Ascending aorta (tissue), 2 donors: ENCODE results near the gene GLOD5. TPM values are rescaled to one million over a fixed set of nuclear protein-coding genes. Genes with fewer than 3 reads are reported as not detected.
A peak's percentile ranks its signal among the peaks of the same experiment; 100 is the strongest.

Source experiments
- DNase-seq, 2 donors: peaks; one replicate each; pipeline ENCODE4 v3.0.0-alpha.2; 2019; ENCODE audit warnings: low spot score in 2 of 2
- H3K27ac ChIP-seq, 2 donors: fragments of 200-600 bp; sonication (generic); one replicate each; pipeline ENCODE4 v1.5.1; 2016 to 2017; ENCODE audit warnings: mild to moderate bottlenecking in 1 of 2
- H3K27me3 ChIP-seq: fragments of 200-600 bp; sonication (generic); one replicate; pipeline ENCODE4 v1.5.1; 2017
- H3K36me3 ChIP-seq, 2 donors: fragments of 200-600 bp; sonication (generic); one replicate each; pipeline ENCODE4 v1.5.1; 2016
- H3K4me1 ChIP-seq, 2 donors: fragments of 200-600 bp; sonication (generic); one replicate each; pipeline ENCODE4 v1.5.1; 2016 to 2017; ENCODE audit warnings: mild to moderate bottlenecking in 1 of 2
- H3K4me3 ChIP-seq, 2 donors: fragments of 200-600 bp; sonication (generic); one replicate each; pipeline ENCODE4 v1.5.1; 2016 to 2017; ENCODE audit warnings: mild to moderate bottlenecking in 1 of 2
- H3K9me3 ChIP-seq, 2 donors: fragments of 200-600 bp; sonication (generic); one replicate each; pipeline ENCODE4 v1.5.1; 2016
- intact Hi-C: fragments of 100-400 bp; cut with DNase I; formaldehyde crosslinking; loops from one replicate; pipeline ENCODE4 v1.15.1; 2023
- total RNA-seq: library from RNA; depleted of rRNA; stranded (reverse); fragments of >200 nt; gene quantifications from one replicate; pipeline ENCODE4 v1.1.0, GENCODE V29; 2016
- TF ChIP-seq, protein P1 (sequence below), 3 experiments: fragments of 200-600 bp in 2 of 3; fragments of 450-650 bp in 1 of 3; sonication (generic) in 2 of 3; IDR thresholded peaks; one replicate each; pipeline ENCODE4 v1.5.1; 2016 to 2019; ENCODE audit warnings: antibody characterized with exemption in 3 of 3, mild to moderate bottlenecking in 1 of 3, moderate library complexity in 1 of 3

Gene GLOD5
- total RNA-seq, 1 donor from 2014 or later = not detected

- intact Hi-C loops = loop anchor here (2.0 to 10.0 kb wide), 6 partner anchors 89 to 1120 kb away; partner anchors contain the start of genes CLCN5, OTUD5, TBC1D25 and TFE3
- H3K36me3 ChIP-seq = peaks cover 2 to 4% of the 10 kb centered on the region in 2 donors
- peak overlapping the region; percentile 96 to 97 for H3K27ac ChIP-seq
- no peaks in the 10 kb centered on the region for H3K27me3 ChIP-seq
- H3K9me3 ChIP-seq = no peaks in the 10 kb centered on the region
- no peaks in the 10 kb centered on the region for H3K4me1 ChIP-seq
- peak; percentile 67 to 91 for DNase-seq
- TF ChIP-seq, protein P1, sequence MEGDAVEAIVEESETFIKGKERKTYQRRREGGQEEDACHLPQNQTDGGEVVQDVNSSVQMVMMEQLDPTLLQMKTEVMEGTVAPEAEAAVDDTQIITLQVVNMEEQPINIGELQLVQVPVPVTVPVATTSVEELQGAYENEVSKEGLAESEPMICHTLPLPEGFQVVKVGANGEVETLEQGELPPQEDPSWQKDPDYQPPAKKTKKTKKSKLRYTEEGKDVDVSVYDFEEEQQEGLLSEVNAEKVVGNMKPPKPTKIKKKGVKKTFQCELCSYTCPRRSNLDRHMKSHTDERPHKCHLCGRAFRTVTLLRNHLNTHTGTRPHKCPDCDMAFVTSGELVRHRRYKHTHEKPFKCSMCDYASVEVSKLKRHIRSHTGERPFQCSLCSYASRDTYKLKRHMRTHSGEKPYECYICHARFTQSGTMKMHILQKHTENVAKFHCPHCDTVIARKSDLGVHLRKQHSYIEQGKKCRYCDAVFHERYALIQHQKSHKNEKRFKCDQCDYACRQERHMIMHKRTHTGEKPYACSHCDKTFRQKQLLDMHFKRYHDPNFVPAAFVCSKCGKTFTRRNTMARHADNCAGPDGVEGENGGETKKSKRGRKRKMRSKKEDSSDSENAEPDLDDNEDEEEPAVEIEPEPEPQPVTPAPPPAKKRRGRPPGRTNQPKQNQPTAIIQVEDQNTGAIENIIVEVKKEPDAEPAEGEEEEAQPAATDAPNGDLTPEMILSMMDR (IDR thresholded peaks at IDR 0.05) = no peak
- H3K4me3 ChIP-seq = peak overlapping the region; percentile 60 to 71
Measured at GRCh38 chrX:48802089-48802904, 40.8 kb downstream of the GLOD5 start.

GRCh38 chrX:48802905-48803200, 41.3 kb downstream of the GLOD5 start:
- TF ChIP-seq, protein P1 (IDR thresholded peaks at IDR 0.05) = no peak
- no peak for DNase-seq
- Histone ChIP-seq H3K4me1 (no peaks in the 10 kb centered on the region), H3K9me3 (no peaks in the 10 kb centered on the region), H3K4me3 (peak overlapping the region; percentile 60 to 71), H3K27ac (peak overlapping the region; percentile 96 to 97), H3K36me3 (peaks cover 2 to 4% of the 10 kb centered on the region in 2 donors), H3K27me3 (no peaks in the 10 kb centered on the region)
- intact Hi-C loops = loop anchor here (2.0 to 10.0 kb wide), 6 partner anchors 88 to 1119 kb away; partner anchors contain the start of genes CLCN5, OTUD5, TBC1D25 and TFE3

DNA sequence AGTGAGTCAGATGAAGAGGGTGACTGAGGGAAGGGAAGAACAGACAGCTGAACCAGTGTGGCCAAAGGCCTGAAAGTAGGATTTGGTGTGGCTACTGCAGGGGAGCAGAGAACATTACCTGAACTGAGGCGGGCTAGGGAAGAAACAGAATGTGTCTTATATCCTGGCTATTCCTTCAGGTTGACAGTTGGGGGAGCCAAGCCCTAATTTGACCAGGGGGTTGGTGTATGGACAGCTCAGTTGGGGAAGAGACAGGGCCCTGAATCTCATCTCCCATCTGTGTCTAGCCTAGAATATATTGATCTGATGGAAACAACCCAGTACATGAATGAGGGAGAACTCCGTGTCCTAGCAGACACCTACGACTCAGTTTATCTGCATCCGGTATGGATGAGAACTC, 44.5 kb downstream of the GLOD5 start:
- intact Hi-C loops = loop anchor here (10.0 kb wide), 1 partner anchor 271 kb away; the partner anchor contains the start of gene TBC1D25
- no peaks in the 10 kb centered on the region for H3K27me3 ChIP-seq
- DNase-seq = no peak
- H3K36me3 ChIP-seq = peaks cover 2 to 8% of the 10 kb centered on the region in 2 donors
- H3K4me3 ChIP-seq = no peak overlapping the region
- no peak overlapping the region for H3K27ac ChIP-seq
- no peaks in the 10 kb centered on the region for H3K9me3 ChIP-seq
- TF ChIP-seq, protein P1 (IDR thresholded peaks at IDR 0.05) = no peak
- H3K4me1 ChIP-seq = no peaks in the 10 kb centered on the region

DNA sequence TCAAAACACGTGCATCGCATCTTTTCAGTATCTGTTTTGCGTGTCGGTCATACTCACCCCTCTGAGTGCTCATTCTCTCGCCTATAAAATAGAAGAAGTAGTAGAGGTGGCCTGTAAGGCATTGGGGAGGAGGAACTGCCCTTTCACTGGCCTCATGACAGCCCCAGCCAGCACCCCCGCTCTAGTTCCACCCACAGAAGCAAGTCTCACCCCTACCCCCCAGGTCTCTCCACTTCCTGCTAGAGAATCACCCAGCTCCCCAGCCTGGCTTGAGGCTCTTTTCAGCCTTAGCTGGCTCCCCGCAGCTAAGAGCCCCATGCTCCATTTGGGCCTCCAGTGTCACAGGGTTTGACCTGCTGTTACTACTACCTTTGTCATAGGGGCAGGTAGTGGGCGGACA, 52.1 kb downstream of the GLOD5 start:
- Histone ChIP-seq H3K9me3 (no peaks in the 10 kb centered on the region), H3K4me1 (no peaks in the 10 kb centered on the region), H3K4me3 (no peak overlapping the region), H3K27ac (no peak overlapping the region), H3K27me3 (no peaks in the 10 kb centered on the region), H3K36me3 (peaks cover 16 to 40% of the 10 kb centered on the region in 2 donors)
- intact Hi-C loops = no loop called here
- TF ChIP-seq, protein P1 (IDR thresholded peaks at IDR 0.05) = no peak
- DNase-seq = no peak

- peaks cover 16 to 43% of the 10 kb centered on the region in 2 donors for H3K36me3 ChIP-seq
- TF ChIP-seq, protein P1 (IDR thresholded peaks at IDR 0.05) = no peak
- H3K4me1 ChIP-seq = no peaks in the 10 kb centered on the region
- DNase-seq = no peak
- no peaks in the 10 kb centered on the region for H3K9me3 ChIP-seq
- intact Hi-C loops = no loop called here
- H3K4me3 ChIP-seq = no peak overlapping the region
- no peaks in the 10 kb centered on the region for H3K27me3 ChIP-seq
- H3K27ac ChIP-seq = no peak overlapping the region
Measured at GRCh38 chrX:48814722-48815121, 53.2 kb downstream of the GLOD5 start.
